AG20443 (cell line): Measurements from ENCODE around the gene KAT2B.

Experiments
- DNase-seq: peaks from one replicate; pipeline ENCODE4 v3.0.0; 2012; ENCODE audit warnings: low spot score, mixed read lengths

The KAT2B gene

GRCh38 chr3:20064796-20065564 lies 24.7 kb downstream of the KAT2B start:
- DNase-seq: no peak

- DNase-seq: no peak
These were observed 25.8 kb downstream of the KAT2B start for GRCh38 chr3:20066079-20066478.

DNA sequence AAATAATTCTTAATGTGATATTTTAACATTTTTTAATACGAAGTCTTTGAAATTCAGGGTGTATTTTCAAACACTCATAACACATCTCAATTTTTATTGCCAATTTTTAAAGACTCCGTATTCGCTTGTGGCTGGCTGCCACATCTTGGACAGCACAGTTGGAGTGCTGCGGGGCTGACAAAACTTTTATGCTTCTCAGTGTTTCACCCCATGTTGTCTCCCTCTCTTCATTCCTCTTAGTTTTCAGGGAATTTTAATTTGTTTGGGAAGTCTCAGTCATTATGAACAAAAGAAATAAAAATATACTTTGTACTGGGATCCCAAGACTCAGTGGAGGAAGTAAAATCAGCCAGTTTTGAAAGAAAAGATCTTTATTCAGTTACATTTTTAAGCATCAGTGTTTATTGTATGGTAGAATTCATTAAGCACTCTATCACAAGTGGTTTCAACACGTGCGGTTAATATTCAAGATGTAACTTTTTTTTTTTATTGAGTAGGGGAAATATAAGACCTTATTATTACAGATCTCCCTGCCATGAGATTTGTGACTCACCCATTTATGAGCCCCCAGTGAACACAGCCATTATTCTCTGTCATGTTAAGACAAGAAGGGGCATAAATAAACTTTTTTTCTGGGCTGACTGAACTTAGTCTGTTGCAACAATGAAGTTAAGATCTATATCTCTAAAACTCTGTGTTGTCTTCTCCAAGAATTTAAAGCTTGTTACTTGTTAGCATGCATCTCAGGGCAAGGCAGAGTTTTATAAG lies 26.8 kb downstream of the KAT2B start:
- peak; percentile 23 for DNase-seq

GRCh38 chr3:20068512-20069177 lies 28.4 kb downstream of the KAT2B start:
- DNase-seq: no peak

DNA sequence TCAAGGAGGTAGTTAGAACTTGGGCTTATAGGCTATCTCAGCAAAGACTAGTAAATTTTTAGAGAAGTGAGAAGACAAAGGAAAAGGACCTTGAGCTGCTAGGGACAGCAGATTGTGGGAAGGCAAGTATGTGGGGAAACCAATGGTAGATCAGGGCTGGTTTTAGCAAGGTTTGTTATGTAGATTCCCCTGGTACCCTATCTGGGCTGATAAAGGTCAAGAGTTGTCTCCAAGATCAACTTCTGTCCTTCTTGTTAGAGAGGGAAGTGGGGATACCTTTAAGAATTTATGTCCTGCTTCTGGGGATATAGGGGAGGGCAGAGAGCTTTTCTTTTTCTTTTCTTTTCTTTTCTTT lies 28.9 kb downstream of the KAT2B start:
- no peak for DNase-seq

DNA sequence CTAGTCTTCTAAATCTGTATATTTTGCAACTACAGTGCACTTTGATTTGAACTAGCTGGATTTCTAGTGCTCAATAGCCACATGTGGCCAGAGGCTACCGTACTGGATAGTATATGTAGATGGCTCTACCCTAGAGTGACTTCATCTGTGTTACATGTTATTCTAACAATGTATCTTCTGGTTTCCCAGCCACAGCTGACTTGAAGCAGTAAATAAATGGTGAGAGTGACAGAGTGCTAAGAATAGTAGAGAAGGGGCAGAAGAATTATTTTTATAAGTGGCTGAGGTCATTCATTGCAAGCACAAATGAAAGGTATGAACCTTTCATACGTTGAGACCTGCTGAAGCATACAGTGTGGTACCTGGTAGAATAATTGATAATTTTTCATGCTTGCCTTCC lies 30.9 kb downstream of the KAT2B start:
- no peak for DNase-seq

DNA sequence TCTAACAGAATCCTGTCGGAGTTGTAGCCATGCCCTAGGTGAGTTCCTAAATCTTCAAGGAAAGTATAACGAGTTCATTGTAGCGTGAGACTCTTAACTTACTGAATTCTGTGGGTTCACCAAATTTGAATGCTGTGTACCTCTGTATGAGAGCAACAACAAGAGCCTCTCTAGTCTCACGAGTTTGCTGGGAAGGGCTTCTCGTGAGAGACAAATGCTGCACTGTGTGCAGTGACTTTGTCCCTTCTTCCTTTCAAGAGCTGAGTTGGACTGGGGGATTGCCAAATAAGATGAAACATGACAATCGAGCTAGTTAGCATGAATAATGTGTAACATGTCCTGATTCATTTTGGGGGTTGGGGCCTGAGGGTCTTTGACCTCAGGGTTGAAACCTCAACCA lies 32.2 kb downstream of the KAT2B start:
- no peak for DNase-seq

DNA sequence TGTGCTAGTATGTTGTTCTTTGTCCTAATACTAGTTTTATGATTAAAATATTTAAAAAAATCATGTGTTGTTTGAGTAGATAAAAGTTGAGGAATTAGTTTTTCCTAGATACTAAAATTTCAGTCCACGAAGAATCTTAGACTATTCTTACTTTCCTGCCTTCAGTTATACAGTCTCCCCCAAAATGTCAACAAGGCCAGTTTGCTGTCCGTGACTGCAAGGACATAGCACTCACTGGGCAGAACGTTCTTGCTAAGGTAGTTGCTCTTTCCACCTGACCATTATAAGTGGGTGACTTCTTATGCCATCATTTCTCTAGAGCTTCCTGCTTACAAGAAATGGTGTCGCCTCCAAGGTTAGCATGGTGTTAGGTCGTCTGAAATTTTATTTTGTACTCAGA lies 32.8 kb downstream of the KAT2B start:
- DNase-seq: no peak

DNA sequence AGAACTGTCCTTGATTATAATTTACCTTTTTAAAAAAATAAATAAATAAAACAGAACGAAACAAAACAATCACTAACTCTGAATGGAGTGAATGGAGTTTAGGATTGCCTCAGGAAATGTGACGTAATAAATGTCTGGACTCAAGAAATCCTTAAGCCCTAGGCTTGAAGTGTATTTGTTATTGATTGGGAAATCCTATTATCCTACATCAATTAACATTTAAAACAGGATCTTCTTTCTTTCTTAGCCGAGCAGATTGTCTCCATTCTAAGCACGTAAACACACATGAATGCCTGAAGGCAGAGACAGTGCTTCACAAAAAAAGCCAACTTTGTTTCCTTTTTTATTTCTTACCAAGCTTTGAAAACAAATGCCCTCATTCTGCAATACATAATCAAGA lies 33.4 kb downstream of the KAT2B start:
- DNase-seq: no peak

- peak; percentile 18 for DNase-seq
These were observed 34.2 kb downstream of the KAT2B start for GRCh38 chr3:20074226-20075063.

GRCh38 chr3:20075197-20075596 lies 35.0 kb downstream of the KAT2B start:
- DNase-seq: no peak

DNA sequence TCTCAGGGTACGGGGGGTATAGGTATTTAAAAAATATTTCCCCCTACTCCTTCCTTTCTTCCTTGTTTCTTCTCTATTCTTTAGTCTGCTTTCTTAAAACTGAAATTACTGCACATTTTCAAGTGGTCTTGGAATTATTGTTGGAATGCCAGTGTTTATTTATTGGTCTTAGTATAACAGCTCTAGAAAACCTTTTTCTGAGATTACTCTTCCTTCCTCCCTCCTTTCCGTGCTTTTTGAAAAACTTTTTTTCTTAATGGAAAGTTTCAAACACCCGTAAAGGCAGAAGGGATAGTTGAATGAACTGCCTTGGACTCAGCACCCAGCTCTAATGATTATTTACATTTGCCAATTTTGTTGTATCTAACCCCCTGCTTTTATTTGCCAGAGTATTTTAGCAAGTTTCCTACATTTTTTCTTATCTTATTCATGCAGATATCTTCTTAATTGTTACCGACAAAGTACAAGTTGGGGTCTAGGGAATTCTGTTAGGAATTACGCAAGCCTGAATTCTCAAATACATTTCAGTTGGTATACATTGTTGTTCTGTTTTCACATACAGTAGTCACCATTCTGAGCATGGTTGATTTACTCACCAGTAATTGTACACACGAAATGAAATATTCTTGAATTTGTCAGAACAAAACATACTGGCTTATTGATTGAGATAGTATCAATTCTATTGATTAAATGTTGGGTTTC lies 36.2 kb downstream of the KAT2B start:
- DNase-seq: no peak

DNA sequence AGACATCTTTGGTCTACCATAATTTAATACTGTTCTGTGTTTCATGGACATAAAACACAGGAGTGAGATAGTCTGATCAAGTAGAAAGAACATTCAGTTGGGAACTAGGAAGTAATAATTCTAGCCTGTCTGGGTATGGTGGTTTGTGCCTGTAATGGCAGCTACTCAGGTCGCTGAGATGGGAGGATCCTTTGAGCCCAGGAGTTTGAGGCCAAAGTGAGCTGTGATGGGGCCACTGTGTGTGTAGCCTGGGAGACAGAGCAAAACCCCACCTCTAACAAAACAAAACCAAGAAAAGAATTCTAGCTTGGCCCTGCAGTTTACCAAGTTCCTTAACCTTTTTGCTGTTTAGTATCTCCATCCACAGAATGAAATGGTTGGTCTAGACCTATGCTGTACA lies 36.8 kb downstream of the KAT2B start:
- no peak for DNase-seq

- no peak for DNase-seq
These were observed 38.0 kb downstream of the KAT2B start for GRCh38 chr3:20078194-20078714.

GRCh38 chr3:20079621-20080020 lies 39.4 kb downstream of the KAT2B start:
- no peak for DNase-seq

- no peak for DNase-seq
These were observed 40.8 kb downstream of the KAT2B start for GRCh38 chr3:20080956-20081554.

DNA sequence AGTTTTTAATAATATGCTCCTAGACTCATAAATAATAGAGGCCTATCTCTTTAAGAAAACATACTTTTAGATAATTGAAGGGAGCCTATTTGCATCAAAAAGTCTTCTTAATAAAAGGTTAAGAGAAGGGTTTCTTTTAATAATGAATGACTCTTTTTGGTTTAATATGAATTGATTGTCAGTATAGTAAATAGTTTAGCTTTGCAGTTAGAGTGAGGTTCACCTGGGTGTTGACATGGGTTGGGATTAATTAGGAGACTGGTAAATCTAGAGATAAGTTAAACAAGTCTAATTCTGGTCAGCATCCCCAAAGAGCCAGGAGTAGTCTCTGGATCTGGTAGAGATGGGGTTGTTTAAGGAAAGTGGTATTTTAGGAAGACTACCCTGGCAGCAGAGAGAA lies 43.0 kb downstream of the KAT2B start:
- no peak for DNase-seq

DNA sequence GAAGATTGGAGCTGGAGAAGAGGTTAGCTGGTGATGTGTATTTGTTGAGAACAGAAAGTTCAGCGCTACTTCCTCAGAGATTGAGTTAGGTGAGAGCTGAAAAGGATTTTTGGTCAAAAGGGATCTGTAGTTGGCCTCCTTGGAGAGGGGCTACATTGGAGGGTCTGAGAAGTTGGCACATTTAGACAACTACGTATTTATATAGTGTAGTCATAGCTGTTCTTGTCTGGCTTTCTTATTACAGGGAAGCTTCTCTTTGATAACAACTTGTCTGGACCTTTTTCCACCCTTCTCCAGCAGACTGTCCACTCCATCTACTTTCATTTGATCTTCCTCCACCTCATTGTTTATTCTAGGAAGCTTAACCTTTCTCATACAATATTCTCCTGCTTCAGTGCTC lies 43.7 kb downstream of the KAT2B start:
- no peak for DNase-seq

GRCh38 chr3:20091331-20092047 lies 51.2 kb downstream of the KAT2B start:
- no peak for DNase-seq

DNA sequence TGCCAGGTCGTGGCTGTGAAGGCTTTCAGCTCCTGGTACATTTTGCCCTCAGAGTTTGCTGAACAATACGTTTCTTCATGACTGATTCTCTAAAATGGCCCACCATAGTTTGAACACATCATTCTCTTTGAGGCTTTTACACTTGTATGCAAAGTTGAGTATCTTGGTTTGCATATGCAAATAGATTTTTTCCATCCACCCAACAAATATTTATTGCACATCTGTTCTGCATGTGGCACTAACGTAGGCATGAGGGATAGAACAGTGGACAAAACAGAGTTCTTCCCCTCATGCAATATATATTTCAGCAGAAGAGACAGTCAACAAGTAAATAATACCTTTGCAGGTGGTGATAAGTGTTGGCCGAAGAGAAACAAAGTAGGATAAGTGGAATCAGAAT lies 55.2 kb downstream of the KAT2B start:
- DNase-seq: no peak
